OCI-LY3 (cell line): ENCODE measurements around the gene FLNC.

Source experiments
- EZH2phosphoT487 ChIP-seq: fragments of 200-600 bp; shearing (Covaris generic); IDR thresholded peaks from 2 replicates; pipeline ENCODE4 v1.6.1; 2018; ENCODE audit warnings: antibody characterized with exemption, mixed run types, low read depth
- TF ChIP-seq, protein P1 (sequence below): fragments of 200-600, 300-600 bp; sonication (generic); IDR thresholded peaks from 2 replicates; pipeline ENCODE4 v1.5.1; 2014; ENCODE audit warnings: antibody characterized with exemption, low read length, low read depth

GRCh38 chr7:128891110-128891941 is 61.1 kb downstream of the FLNC start:
- TF ChIP-seq EZH2phosphoT487: no peak
- TF ChIP-seq, protein P1, sequence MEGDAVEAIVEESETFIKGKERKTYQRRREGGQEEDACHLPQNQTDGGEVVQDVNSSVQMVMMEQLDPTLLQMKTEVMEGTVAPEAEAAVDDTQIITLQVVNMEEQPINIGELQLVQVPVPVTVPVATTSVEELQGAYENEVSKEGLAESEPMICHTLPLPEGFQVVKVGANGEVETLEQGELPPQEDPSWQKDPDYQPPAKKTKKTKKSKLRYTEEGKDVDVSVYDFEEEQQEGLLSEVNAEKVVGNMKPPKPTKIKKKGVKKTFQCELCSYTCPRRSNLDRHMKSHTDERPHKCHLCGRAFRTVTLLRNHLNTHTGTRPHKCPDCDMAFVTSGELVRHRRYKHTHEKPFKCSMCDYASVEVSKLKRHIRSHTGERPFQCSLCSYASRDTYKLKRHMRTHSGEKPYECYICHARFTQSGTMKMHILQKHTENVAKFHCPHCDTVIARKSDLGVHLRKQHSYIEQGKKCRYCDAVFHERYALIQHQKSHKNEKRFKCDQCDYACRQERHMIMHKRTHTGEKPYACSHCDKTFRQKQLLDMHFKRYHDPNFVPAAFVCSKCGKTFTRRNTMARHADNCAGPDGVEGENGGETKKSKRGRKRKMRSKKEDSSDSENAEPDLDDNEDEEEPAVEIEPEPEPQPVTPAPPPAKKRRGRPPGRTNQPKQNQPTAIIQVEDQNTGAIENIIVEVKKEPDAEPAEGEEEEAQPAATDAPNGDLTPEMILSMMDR: no peak
